ENCODE data around the gene XPC.

Gene XPC

DNA sequence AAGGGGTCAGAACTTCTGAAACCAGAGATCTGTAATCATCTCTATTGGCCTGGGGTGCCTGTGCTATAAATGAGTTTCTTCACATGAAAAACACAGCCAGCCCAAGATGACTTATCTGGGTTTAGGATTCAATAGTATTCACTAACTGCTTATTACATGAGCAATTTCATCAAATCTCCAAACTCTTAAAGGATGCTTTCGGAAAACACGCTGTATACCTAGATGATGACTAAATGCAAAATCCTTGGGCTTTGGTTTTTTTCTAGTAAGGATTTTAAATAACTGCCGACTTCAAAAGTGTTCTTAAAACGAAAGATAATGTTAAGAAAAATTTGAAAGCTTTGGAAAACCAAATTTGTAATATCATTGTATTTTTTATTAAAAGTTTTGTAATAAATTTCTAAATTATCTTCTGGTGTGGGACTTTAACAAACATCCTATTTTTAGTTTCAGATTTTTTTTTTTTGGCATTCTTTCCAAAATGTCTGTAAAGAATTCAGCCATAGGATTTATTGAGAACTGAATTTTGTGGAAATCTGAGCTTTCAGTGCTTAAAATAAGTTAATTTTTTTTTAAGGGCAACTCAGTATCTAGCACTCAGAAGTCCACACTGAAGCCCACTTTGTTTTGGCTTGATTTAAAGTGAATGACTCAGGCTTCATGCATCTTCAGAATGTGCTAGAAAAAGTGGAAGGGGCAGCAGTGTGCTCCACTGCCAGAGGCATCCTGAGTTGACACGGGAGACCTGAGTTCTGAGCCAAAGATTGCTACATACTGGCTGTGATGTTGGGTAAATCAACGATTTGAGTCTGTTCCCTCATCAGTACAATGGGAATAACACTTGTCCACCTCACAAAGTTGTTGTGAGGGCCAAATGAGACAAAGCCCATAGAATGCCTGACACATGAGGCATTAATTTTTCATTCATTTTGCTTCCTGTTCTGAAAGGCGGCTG is 34.9 kb downstream of the XPC start:
- TF ChIP-seq, protein P1, sequence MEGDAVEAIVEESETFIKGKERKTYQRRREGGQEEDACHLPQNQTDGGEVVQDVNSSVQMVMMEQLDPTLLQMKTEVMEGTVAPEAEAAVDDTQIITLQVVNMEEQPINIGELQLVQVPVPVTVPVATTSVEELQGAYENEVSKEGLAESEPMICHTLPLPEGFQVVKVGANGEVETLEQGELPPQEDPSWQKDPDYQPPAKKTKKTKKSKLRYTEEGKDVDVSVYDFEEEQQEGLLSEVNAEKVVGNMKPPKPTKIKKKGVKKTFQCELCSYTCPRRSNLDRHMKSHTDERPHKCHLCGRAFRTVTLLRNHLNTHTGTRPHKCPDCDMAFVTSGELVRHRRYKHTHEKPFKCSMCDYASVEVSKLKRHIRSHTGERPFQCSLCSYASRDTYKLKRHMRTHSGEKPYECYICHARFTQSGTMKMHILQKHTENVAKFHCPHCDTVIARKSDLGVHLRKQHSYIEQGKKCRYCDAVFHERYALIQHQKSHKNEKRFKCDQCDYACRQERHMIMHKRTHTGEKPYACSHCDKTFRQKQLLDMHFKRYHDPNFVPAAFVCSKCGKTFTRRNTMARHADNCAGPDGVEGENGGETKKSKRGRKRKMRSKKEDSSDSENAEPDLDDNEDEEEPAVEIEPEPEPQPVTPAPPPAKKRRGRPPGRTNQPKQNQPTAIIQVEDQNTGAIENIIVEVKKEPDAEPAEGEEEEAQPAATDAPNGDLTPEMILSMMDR (IDR thresholded peaks at IDR 0.05; ENCODE audit: low read length, missing control alignments) = no peak
- peak; percentile 99 for DNase-seq (ENCODE audit: low read depth)
- H3K4me3 ChIP-seq (replicated peaks; ENCODE audit: low read depth, low read length) = no peak overlapping the region

DNA sequence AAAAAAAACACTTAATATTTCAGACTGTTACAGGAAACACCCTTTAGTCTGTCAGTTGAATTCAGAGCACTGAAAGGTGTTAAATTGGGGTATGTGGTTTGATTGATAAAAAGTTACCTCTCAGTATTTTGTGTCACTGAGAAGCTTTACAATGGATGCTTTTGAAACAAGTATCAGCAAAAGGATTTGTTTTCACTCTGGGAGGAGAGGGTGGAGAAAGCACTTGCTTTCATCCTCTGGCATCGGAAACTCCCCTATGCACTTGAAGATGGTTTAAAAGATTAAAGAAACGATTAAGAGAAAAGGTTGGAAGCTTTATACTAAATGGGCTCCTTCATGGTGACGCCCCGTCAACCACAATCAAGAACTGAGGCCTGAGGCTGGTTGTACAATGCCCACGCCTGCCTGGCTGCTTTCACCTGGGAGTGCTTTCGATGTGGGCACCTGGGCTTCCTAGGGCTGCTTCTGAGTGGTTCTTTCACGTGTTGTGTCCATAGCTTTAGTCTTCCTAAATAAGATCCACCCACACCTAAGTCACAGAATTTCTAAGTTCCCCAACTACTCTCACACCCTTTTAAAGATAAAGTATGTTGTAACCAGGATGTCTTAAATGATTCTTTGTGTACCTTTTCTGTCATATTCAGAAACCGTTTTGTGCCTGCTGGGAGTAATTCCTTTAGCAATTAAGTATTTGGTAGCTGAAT is 35.7 kb downstream of the XPC start:
- TF ChIP-seq, protein P1 (IDR thresholded peaks at IDR 0.05; ENCODE audit: low read length, missing control alignments) = no peak
- H3K4me3 ChIP-seq (replicated peaks; ENCODE audit: low read depth, low read length) = no peak overlapping the region
- no peak for DNase-seq (ENCODE audit: low read depth)

DNA sequence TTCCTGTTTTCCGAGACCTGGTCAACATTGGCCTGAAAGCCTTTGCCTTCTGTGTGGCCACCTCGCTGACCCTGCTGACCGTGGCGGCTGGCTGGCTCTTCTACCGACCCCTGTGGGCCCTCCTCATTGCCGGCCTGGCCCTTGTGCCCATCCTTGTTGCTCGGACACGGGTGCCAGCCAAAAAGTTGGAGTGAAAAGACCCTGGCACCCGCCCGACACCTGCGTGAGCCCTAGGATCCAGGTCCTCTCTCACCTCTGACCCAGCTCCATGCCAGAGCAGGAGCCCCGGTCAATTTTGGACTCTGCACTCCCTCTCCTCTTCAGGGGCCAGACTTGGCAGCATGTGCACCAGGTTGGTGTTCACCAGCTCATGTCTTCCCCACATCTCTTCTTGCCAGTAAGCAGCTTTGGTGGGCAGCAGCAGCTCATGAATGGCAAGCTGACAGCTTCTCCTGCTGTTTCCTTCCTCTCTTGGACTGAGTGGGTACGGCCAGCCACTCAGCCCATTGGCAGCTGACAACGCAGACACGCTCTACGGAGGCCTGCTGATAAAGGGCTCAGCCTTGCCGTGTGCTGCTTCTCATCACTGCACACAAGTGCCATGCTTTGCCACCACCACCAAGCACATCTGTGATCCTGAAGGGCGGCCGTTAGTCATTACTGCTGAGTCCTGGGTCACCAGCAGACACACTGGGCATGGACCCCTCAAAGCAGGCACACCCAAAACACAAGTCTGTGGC is 36.6 kb downstream of the XPC start:
- no peak overlapping the region for H3K4me3 ChIP-seq (replicated peaks; ENCODE audit: low read depth, low read length)
- DNase-seq (ENCODE audit: low read depth) = no peak
- TF ChIP-seq, protein P1 (IDR thresholded peaks at IDR 0.05; ENCODE audit: low read length, missing control alignments) = no peak

DNA sequence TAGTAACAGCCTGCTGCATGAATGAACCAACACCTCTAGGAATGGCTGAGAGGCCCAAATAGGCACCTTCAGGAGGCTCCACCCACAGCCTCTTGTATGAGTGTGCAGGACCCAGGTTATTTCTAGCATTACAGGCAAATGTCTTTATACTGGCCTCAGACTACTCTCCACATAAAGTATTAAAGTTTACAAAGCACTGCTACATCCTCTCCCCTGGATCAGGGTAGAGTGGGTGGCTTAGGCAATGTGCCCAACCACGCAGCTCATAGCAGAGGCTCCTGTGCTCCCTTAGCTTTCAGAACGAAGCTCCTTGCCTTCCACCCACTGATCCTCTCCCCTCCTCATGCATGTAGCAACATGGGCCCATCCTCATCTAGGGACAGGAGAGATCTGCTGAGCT is 37.3 kb downstream of the XPC start:
- H3K4me3 ChIP-seq (replicated peaks; ENCODE audit: low read depth, low read length) = no peak overlapping the region
- TF ChIP-seq, protein P1 (IDR thresholded peaks at IDR 0.05; ENCODE audit: low read length, missing control alignments) = no peak
- DNase-seq (ENCODE audit: low read depth) = no peak

DNA sequence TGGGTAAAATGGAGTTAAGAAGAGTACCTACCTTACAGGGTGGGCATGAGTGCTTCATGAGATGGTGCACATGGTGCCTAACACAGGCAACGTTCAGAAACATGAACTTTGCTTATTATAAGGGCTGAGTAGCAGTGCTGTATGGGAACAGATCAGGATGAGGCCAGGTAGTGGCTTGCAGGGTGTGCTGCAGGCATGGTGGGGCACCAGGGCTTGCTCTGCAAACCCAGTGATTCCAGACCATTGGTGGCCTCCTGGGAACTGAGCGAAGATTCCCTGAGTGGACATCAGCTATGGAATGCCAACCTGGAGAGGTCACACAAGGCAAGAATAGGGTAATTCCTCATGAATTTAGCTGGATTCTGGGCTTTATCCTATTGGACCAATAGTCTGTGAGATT is 37.7 kb downstream of the XPC start:
- H3K4me3 ChIP-seq (replicated peaks; ENCODE audit: low read depth, low read length) = no peak overlapping the region
- no peak for DNase-seq (ENCODE audit: low read depth)
- TF ChIP-seq, protein P1 (IDR thresholded peaks at IDR 0.05; ENCODE audit: low read length, missing control alignments) = no peak

DNA sequence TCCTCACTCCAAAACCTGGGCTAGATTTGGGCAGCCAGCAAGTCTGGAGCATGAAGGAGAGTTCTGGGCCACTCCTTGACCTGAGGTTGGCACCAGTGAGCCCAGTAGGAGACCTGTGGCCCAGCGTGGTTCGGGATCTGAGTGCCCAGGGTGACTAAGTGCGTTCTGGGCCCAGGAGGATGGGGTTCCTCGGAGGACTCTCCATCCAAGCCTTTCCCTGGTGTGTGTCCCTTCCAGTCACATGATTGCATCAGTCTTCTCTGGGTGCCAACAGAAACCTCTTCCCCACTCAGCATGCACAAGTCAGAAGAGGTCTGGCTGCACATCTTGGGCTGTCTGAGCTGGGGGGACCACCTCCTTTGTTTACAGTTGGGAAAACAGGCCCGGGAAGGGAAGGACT is 38.6 kb downstream of the XPC start:
- TF ChIP-seq, protein P1 (IDR thresholded peaks at IDR 0.05; ENCODE audit: low read length, missing control alignments) = no peak
- no peak for DNase-seq (ENCODE audit: low read depth)
- no peak overlapping the region for H3K4me3 ChIP-seq (replicated peaks; ENCODE audit: low read depth, low read length)

All from fibroblast of pulmonary artery (primary cell).